Measurements from ENCODE around the gene MARK2.

The MARK2 gene

DNA sequence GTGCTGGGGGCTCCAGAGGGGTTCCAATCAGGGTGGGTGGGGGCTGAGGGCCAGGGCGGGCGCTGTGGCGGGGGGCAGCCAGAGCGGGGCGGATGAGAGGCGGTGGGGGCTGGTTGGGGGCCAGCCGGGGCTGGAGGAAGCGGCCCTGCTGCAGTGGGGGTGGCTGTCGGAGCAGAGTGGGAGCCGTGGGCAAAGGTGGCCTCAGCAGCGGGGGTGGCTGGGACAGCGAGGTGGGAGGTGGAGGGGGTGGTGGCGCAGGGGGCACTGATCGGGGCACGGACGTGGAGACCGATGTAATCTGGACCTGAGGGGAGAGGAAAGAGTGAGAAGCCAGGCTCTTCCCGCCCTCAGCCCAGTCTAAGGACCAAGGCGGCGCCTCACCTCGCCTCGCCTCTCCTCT is 73.0 kb downstream of the MARK2 start:
- DNase-seq = no peak

DNA sequence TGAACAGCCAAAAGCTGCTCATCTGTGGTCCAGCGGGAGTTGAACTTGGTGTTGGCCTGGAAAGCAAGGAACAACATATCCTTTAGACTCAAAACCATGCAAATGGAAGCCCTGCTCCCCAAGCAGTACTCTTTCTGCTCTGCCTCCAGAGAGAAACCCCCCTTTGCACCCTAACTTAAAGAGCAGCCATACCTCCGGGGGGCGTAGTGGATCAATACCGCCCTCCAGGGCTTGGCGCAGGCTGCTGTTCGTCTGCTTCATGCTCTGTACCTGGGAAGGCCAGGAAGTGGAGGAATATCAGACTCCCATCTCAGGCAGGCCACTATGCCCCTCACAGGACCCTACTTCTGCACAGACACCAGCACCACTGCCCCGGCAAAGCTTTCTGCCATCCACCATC is 73.8 kb downstream of the MARK2 start:
- no peak for DNase-seq

DNA sequence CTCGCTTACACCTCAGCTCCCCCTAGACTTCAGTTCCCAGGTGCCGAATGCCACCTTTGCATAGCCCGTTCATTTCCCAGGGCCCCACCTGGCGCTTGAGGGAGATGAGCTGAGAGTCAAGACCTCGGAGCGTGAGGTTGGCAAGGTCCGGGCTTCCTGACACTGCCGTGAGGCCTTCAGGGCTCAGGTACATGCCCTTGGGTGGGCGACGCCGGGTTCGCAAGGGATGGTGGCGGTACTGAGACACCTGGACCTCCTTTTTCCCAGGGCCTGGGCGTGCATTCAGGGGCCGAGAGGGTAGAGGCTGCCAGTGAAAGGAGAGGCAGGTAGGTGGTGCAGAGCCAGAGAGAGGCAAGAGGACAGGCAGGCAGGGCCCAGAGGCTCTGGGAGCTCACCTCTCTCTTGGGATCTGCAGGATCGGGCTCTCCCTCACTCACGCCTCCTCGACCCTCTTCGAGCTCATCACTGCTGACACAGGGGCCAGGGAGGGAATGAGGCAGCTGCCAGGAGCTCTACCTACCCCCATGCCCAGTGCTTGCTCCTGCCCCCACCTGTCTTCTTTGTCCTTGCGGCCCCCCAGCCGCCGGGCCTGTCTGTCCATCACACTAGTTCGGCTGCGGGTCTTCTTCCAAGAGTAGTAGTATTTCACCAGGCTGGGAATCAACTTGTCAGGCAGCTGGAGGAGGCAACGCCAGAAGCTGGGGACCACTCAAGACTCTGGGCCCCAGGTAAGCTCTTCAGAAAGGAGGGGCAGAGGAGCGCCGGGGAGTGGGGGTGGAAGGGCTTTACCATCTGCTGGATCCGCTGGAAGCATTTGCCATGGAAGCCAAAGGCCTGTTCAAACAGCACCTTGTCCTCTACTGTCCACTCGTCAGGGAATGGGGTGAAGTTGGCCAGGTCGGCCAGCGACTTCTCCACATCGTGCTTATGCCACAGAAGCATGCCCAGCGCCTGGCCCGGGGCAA is 75.2 kb downstream of the MARK2 start:
- no peak for DNase-seq

DNA sequence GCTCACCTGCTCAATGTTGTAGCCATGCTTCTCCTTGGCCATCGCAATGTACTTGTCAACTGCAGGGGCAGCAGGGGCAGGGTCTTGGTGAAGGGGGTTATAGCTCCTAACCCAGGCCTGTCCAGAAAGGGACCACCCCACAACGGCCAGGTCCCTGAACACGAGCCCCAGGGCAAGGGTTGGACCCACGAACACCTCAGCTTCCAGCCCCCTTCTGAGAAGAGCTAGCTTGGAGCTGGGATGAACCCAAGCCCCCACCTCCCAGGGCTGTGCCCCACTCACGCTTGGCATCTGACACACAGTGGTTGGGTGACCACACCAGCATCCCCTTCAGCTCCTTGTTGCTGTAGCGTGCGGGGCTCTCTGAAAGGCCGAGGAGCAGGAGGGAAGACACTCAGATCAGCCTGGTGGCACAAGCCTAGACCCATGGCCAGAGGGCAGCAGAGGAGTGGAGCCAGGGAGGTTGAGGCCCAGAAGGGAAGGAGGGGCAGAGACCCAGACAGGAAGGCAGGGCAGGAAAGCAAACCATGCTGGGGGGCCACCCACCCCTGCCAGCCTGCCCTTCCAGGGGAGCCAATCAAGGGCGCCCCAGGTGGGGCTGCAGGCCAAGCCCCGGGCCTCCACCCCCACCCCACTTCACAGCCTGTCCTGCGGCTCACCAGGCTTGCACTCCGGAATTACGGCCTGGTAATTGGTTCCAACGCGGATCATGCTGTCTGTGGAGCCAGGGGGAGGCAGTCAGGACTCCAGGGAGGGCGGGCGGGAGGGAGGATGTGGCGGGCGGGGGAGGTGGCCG is 76.2 kb downstream of the MARK2 start:
- DNase-seq = peak; percentile 74

DNA sequence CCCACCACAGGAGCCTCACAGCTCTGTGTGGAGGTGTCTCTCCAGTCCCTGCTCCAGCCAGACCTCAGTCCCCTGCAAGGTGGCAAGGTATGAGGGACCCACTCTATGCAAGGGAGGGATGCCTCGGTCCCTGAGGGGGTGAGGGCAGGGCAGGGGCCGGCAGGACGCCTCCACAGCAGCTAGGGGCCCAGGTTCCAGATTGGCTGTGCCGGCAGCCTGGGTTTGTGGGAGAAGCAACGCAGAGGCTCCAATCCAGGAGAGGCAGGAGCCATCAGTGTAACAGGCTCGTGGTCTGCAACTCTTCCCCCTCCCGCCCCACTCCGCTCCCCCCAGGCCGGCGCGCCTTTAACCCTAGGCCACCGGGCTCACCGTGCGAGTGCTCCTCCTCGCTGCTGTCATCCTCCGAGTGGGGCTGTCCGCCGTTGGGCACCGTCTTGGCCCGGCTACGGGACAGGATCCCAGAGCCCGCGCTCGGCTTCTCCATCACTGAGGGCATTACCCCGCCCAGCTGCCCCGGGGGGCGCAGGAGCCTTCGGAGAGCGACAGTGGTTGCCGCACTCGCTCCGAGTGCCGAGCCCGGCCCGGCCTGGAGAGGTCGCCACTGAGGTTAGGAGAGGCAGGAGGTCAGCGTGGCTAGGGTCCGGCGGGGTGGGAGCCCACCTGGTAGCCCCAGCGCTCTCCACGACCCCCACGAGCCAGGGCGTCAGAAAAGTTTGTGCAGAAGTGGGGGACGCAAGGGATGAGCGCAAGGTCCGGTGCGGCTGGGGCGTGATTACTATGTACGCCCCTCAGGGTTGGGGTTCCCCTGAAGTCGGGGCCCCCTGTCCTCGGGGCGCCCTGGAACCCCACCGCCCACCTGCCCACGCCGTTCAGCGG is 77.3 kb downstream of the MARK2 start:
- DNase-seq = peak; percentile 94

DNA sequence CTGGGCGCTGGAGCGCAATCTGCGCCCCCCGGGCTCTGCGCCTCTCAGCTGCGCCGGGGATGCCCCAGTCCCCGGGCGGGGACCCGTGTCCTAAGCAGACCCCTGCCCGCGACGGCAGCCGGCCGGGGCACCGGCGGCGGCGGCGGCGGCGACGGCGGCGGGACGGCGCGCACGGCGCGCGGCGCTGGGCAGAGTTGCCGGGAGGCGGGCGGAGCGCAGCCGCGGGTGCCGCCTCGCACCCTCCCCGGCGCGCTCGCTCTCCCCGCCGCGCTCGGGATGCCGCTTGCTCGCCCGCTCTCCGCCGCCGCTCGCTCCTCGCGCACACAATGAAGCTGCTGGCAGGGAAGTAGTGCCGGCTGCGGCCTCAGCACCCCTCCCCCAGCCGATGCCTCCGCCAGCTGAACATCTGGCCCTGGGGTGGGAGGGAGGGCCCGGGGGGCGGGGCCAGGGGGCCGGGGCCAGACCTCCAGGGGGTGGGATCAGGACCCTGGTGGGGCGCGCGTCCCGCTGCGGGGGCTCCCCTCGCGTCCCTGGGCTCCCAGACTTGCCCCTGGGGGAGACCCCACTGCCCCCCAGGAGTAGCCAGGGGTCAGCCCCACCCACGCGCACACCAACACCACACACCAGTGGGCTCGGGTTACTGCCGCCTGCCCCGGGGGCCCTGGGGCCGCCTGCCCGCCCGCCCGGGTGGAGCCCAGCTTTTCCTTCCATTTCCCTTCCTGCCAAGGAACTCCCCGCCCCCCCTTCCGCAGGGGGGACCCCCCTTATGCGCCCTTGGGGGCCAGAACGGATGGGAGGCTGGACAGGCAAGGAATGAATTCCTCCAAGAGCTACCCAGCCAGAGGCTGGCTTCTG is 78.2 kb downstream of the MARK2 start, which contains the start of gene RCOR2:
TSS of gene RCOR2 (minus strand) at position 328 of the 855 bp plus-strand sequence. CDS start 708 bp downstream, outside the sequence.
- DNase-seq = peak; percentile 96

DNA sequence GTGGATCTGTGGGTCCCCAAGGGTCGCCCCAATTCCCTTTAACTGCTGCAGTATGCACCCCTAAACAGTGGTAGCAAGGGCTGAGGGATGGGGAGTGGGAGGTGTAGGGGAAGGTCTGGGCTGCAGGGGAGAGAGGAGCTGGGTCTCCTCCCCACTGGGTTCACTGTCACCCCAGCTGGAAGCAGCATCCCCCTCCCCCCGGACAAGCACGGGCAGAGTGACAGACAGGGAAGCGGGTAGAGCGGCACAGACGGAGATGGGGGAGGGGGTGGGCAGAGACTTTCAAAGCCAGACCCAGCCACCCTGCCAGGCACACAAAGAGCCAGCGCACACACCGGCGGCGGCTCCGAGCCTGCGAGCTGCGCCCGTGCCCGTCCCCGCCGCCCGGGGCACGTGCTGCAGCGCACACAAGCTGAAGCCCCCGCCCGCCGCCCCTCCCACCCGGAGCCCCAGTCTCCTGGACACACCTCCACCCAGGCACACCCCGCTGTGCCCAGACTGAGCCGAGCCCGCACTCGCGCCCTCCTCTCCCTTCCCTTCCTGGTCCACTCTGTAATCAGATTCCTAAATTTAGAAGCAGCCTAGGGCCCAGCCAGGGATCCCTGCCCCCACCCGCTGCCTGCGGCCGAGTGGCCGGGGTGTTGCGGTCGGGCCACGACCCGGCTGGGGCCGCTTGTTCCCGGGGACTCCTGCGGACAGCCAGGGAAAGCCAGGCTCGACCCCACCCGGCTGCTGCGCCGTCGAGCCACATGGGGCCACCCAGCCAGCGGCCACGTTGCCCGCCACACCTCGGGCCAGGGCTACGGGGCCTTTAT is 79.0 kb downstream of the MARK2 start:
- DNase-seq = peak; percentile 90

DNA sequence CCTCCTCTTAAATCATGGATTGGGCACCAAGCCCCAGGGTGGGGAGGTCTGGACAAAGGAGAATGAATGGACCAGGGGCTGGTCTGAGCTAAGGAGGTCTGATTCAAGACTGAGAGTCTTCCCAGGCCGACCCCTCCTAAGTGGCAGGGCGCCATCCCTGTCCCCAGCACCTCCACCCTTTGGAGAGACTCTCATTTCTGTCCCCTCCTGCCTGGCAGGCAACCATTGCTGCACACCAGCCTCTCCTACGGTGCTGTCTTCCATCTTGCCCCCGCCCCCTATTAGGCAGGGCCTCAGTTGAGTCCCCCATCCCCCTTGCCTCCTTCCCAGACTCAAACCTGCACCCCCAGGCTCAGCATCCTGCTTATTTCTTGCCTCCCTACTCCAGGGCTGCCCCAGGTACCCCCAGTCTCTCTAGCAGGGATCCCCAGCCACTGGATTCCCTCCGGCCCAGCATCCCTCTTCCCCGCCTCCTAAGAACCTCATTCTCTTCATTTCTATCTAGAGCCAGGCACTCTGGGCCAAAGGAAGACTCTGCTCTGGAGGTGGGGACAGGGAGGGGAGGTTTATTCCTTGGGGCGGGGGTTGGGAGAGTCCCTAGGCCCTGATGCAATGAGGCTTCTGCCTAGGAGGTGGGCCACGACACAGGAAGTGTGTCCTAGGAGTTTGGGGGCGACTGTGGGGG is 79.7 kb downstream of the MARK2 start:
- DNase-seq = peak; percentile 72

DNA sequence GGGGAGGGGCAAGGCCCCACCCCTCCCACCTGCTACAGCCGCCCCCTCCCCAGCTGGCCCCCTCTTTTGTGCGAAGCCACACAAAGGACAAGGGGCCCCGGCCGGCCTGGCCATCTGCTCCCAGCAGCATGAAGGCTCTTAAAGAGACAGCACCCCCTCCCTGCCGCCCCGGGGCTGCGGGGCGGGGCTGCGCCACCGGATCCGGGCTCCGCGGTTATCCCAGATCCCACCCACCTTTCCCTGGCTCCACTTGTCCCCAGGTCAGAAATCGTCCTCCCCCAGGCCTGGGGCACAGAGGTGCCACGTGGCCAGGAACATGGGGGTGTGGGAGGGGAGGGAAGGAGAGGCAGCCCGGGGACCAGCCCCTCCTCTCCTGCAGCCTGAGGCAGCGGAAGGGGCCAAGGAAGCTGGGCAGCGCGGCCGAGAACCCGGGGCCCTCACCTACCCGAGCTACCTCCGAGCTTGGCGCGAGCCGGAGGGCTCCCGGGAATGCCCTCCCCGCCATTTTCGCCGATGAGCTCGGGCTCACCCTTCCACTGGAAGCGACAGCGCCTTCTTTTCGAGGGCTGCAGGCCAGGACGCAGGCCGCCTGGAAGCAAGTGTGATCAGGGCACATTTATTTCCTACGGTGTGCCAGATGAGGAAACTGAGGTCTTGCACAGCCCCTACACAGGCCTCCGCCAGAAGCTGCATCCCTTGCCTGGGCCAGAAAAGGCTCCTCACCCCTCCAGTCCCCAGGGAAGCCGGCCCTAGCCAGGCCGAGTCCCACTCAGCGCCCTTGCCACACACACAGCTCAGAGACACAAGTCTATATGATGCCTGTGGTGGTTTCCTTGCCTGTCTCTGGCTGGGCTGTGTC is 80.6 kb downstream of the MARK2 start:
- peak; percentile 84 for DNase-seq

DNA sequence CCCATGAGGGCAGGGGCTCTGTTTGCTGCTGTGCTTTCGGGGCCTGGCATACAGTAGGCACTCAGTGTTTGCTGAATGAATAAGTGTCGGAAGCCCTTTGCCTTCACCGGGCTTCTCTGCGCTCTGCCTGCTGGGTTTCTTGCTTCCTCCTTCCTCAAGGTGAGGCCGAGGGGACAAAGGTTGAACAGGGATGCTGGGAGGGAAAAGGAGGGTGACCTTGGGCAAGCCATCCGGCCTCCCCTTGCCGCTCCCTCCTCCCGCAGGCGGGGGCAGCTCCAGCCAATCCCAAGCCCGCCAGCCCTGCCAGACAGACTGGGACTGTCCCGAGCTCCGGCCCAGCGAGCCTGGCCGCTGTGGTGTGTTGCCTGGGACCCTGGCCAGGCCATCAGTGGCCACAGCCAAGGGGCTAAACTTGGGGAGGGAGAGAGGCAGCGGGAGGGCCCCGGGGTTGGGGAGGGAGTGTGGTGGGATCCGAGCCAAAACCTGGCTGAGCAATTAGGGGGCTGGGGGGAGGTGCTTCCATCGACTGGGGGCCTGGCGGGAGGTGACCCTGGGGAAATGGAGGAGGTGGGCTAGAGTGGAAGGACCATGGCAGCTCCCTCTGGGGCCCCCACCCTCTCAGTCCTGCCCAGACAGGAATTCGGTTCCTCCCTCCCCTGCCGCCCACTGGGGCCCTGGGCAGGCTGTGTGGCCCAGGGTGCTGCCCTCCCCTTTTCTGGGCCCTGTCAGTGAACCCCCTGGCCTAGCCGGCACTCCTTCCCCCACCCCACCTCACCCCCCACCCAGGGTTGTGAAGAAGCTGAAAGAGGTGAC is 81.4 kb downstream of the MARK2 start:
- peak; percentile 88 for DNase-seq

DNA sequence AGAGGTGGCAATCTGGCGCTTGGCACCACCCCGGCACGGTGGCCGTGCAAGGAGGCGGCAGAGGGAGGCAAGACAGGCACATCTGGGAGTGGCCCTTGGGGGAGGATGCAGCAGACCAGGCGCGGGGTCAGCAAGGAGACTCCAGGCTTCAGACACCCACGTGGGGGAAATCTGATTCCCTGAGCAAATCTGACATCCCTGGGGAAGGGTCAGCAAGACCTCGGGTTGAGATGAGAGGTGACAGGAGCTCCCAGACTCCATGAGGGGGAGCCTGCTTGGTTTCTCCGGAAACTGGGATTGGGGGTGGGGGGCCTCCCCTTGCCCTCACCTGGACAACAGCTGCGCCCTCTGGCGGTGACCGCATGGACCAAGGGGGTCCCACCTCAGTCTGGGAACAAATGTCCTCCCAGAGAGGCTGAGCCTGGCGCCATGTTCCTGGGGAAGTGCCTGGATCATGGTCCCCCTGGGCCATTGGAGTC is 82.1 kb downstream of the MARK2 start:
- no peak for DNase-seq

DNA sequence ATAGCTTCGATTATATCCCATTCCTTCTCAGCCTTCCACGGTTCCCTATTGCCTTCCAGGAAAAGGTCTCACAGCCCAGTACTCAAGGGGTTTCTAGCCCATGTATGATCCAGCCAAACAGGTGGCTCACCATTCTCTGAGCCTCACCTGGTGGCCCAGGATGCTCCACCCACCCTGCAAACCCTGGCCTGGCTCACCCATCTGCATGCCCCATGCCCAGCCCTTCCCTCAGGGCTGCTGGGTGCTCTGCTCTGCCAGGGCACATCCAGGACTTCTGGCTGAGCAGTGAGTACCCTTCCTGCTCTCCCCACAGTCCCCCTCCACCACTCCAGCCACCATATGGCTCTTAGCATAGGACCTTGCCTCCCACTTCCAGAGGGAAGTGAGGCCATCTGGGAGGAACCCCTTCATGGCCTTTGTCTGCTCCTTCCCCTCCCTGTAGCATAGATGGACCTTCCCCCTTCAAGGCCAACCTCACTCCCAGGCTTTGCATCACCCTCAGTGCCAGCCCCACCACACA is 83.8 kb downstream of the MARK2 start:
- DNase-seq = no peak

DNA sequence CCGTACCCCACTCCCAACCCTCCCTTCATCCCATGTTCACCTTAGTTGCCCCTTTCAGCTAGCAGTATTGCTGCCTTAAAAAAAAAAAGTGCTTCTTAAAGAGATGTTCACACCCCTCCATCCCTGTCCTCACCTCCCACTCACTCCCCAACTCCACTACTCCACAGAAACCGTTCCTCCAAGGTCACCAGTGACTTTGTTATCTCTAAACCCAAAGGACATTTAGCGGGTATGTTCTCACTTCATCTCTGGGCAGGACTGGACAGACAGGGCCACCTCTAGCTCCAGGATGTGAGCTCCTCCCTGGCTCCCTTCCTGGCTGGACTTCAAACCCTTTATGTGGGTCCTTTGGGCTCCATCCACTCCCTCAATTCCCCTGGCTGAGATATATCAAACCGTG is 84.4 kb downstream of the MARK2 start:
- DNase-seq = no peak

DNA sequence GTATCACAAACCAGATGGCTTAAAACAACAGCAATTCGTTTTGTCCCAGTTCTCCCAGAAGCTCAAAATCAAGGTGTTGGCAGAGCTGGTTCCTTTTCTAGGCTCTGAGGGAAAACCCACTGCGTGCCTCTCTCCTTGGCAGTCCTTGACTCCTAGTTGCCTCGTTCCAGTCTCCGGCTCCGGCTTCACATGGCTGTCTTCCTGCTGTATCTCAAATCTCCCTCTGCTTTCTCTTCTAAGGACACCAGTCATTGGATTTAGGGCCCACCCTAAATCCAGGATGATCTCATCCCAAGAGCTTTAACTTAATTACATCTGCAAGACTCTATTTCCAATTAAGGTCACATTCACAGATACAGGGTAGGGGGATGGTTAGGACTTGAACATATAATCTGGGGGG is 90.7 kb downstream of the MARK2 start:
- no peak for DNase-seq

DNA sequence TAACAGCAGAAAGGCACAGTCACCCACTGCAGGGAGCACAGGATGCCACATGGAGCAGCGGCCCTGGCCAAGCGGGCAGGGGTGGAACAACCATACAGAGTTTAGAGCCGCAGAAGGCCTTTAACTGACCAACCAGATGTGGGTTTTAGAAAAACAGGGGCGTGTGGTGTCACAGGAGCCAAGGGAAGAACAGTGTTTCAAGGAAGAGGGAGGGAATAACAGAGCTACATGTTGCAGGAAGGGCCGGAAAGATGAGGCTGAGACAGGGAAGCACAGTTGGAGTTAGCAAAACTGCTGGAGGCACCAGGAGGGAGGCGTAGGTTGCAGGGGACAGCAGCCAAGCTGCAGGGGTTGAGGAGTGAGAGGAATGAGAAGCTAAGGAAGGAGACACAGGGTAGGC is 92.1 kb downstream of the MARK2 start:
- DNase-seq = no peak

DNA sequence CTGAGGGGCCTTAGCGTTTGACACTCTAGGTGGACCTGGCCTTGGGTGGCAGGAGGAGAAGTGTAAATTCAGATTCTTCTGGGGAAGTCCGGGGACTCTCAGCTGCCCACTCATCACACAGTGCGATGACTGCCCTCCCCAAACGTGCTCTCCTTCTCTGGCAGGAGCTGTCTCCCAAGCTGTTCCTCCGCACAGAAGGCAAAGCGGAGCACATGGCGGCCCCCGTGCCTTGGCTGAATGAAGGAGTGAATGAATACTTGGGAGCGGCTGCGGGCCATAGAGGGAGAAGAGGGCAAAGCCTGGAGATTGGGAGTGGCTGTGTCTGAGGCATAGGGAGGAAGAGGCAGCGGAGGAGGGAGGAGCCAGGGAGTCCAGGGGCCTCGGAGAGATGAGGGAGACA is 93.0 kb downstream of the MARK2 start:
- DNase-seq = no peak

DNA sequence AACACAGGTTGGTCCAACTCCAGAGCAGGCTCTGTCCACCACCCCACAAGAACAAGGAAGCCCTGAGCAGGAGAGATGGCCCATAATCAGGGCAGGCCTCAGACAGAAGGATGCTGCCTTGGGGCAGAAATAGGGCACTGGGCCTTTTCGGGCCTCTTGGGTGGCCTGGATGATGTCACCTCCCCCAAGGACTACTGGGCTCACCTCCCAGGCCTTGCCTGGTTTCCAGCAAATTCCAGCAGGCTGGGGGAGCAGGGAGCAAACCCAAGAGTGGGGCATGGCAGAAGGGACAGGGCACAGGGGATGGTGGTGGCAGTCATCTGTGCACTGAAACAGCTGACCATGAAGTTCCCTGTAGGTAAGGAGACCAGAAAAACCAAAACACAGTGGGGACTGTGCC is 94.5 kb downstream of the MARK2 start:
- DNase-seq = no peak

Data from islet precursor cell (in vitro differentiated cells).